DOHH2 (cell line): ENCODE measurements around the gene TMEM151B.

Experiments used
- EZH2phosphoT487 ChIP-seq: fragments of 200-600 bp; sonication (generic); IDR thresholded peaks from 2 replicates; pipeline ENCODE4 v1.6.1; 2017; ENCODE audit warnings: borderline replicate concordance, mild to moderate bottlenecking, antibody characterized with exemption, low read length, moderate library complexity, mixed read lengths
- TF ChIP-seq, protein P1 (sequence below): fragments of 200-600 bp; sonication (generic); IDR thresholded peaks from one replicate; pipeline ENCODE4 v1.5.1; 2014; ENCODE audit warnings: antibody characterized with exemption, mild to moderate bottlenecking, low read depth, low read length; ENCODE audit not compliant: poor library complexity, severe bottlenecking

DNA sequence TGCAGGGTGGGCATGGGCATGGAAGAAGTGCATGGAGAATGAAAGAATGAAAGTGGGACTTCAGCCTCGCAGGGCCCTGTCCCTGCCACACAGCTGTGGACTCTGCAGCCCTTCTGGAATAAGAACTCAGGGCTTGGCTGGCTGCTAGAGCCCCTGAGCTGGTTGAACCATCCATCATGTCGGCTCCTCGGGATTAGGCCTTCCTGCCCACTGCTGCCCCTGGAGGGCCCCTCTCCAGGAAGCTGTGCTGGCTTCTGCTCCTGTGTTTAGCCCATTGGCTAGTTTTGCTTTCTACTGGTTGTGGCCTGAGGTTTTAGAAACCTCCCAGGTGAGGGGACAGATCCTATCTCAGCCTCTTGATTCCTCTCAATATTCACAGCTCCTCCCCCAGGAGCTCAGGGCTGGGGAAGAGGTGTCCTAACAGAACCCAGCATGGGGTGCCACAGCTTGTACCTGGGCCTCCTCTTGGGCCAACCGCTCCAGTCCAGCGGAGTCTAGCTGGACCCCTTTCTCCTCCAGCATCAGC, 35.0 kb downstream of the TMEM151B start:
- TF ChIP-seq, protein P1, sequence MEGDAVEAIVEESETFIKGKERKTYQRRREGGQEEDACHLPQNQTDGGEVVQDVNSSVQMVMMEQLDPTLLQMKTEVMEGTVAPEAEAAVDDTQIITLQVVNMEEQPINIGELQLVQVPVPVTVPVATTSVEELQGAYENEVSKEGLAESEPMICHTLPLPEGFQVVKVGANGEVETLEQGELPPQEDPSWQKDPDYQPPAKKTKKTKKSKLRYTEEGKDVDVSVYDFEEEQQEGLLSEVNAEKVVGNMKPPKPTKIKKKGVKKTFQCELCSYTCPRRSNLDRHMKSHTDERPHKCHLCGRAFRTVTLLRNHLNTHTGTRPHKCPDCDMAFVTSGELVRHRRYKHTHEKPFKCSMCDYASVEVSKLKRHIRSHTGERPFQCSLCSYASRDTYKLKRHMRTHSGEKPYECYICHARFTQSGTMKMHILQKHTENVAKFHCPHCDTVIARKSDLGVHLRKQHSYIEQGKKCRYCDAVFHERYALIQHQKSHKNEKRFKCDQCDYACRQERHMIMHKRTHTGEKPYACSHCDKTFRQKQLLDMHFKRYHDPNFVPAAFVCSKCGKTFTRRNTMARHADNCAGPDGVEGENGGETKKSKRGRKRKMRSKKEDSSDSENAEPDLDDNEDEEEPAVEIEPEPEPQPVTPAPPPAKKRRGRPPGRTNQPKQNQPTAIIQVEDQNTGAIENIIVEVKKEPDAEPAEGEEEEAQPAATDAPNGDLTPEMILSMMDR: no peak
- TF ChIP-seq EZH2phosphoT487: no peak
